ENCODE results near the gene INPP5D.

GRCh38 chr2:233115121-233115520, 55.0 kb downstream of the INPP5D start:
- TF ChIP-seq CTCF (IDR thresholded peaks at IDR 0.05) (no peak), EP300 (IDR thresholded peaks at IDR 0.05) (no peak), POLR2A (IDR thresholded peaks at IDR 0.05) (no peak)

Measured in stomach (tissue), 4 donors.